ENCODE results near the gene VTCN1. TPM values are rescaled to one million over a fixed set of nuclear protein-coding genes. Genes with fewer than 3 reads are reported as not detected.
A peak's percentile ranks its signal among the peaks of the same experiment; 100 is the strongest.

Gene VTCN1
- total RNA-seq, 1 donor from 2014 or later: not detected

- no peaks in the 10 kb centered on the region for H3K4me1 Mint-ChIP-seq
- H3K36me3 Mint-ChIP-seq (ENCODE audit: low read depth): no peaks in the 10 kb centered on the region
- H3K4me3 Mint-ChIP-seq: no peak overlapping the region
- H3K27ac Mint-ChIP-seq: no peak overlapping the region
- peaks cover 17% of the 10 kb centered on the region for H3K27me3 Mint-ChIP-seq
- no peak for DNase-seq
- intact Hi-C loops (cut with micrococcal nuclease): no loop called here
- no peaks in the 10 kb centered on the region for H3K9me3 Mint-ChIP-seq
These were observed 72.2 kb downstream of the VTCN1 start for GRCh38 chr1:117138561-117138960.

- H3K27me3 Mint-ChIP-seq: peaks cover 18% of the 10 kb centered on the region
- H3K9me3 Mint-ChIP-seq: no peaks in the 10 kb centered on the region
- DNase-seq: no peak
- intact Hi-C loops (cut with micrococcal nuclease): no loop called here
- H3K27ac Mint-ChIP-seq: no peak overlapping the region
- no peak overlapping the region for H3K4me3 Mint-ChIP-seq
- no peaks in the 10 kb centered on the region for H3K4me1 Mint-ChIP-seq
- H3K36me3 Mint-ChIP-seq (ENCODE audit: low read depth): no peaks in the 10 kb centered on the region
These were observed 72.6 kb downstream of the VTCN1 start for GRCh38 chr1:117138106-117138505.

GRCh38 chr1:117137281-117137855 is 73.4 kb downstream of the VTCN1 start:
- H3K9me3 Mint-ChIP-seq: no peaks in the 10 kb centered on the region

GRCh38 chr1:117136749-117137148 is 74.0 kb downstream of the VTCN1 start:
- intact Hi-C loops (cut with micrococcal nuclease): no loop called here
- Mint-ChIP-seq H3K27me3 (peaks cover 20% of the 10 kb centered on the region), H3K27ac (no peak overlapping the region), H3K36me3 (ENCODE audit: low read depth) (no peaks in the 10 kb centered on the region), H3K4me3 (no peak overlapping the region), H3K9me3 (no peaks in the 10 kb centered on the region), H3K4me1 (no peaks in the 10 kb centered on the region)
- DNase-seq: no peak

More at GRCh38 chr1:117137281-117137855, 73.4 kb downstream of the VTCN1 start:
- Mint-ChIP-seq H3K4me1 (no peaks in the 10 kb centered on the region), H3K27me3 (peaks cover 19% of the 10 kb centered on the region), H3K4me3 (no peak overlapping the region), H3K27ac (no peak overlapping the region), H3K36me3 (ENCODE audit: low read depth) (no peaks in the 10 kb centered on the region)
- no peak for DNase-seq
- intact Hi-C loops (cut with micrococcal nuclease): no loop called here

DNA sequence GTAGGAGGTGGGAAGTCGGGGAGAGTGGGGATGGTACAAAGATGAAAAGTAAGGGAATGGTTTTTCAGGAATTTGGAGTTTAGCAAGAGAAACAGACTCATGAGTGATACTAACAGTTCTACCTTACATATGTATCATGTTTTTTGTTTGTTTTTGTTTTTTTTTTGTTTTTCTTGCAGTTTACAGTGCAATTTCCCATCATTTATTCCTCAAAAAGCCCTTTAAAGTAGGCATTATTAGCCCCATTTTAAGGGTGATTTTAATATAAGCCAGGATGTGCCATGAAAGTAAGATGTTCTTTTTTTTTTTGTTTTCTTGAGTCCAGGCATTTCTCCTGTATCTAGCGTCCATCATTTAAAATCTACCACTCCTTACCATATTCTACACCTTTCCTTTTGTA is 75.4 kb downstream of the VTCN1 start:
- no peak for DNase-seq
- intact Hi-C loops (cut with micrococcal nuclease): no loop called here
- H3K9me3 Mint-ChIP-seq: no peaks in the 10 kb centered on the region
- H3K36me3 Mint-ChIP-seq (ENCODE audit: low read depth): no peaks in the 10 kb centered on the region
- peaks cover 19% of the 10 kb centered on the region for H3K27me3 Mint-ChIP-seq
- H3K4me1 Mint-ChIP-seq: no peaks in the 10 kb centered on the region
- no peak overlapping the region for H3K27ac Mint-ChIP-seq
- H3K4me3 Mint-ChIP-seq: no peak overlapping the region

DNA sequence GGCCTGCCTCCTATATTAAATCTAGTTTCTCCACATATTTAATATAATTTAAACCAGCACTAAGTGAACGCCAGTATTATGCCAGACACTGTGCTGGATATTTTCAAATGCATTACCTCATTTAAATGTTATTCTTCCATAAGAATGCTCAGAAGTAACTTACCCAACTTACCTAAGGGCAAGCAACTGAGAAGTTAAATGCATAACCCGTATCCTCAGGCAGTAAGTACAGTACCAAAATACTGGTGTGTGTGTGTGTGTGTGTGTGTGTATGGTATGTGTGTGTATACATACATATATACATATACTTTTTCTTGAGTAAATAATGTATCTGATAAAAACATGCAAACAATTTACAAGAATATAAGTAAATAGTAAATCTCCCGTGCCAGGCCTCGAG is 80.2 kb downstream of the VTCN1 start:
- H3K27ac Mint-ChIP-seq: no peak overlapping the region

GRCh38 chr1:117128323-117129079 is 82.2 kb downstream of the VTCN1 start:
- H3K36me3 Mint-ChIP-seq (ENCODE audit: low read depth): no peaks in the 10 kb centered on the region
- DNase-seq: no peak
- H3K27ac Mint-ChIP-seq: no peak overlapping the region
- H3K9me3 Mint-ChIP-seq: no peaks in the 10 kb centered on the region
- H3K4me3 Mint-ChIP-seq: no peak overlapping the region
- H3K4me1 Mint-ChIP-seq: no peaks in the 10 kb centered on the region
- intact Hi-C loops (cut with micrococcal nuclease): loop anchor here (1.0 kb wide), 1 partner anchor 61 kb away; no protein-coding TSS in a partner anchor
- H3K27me3 Mint-ChIP-seq: peaks cover 22% of the 10 kb centered on the region

More for the DNA sequence above, 80.2 kb downstream of the VTCN1 start:
- intact Hi-C loops (cut with micrococcal nuclease): no loop called here
- H3K27me3 Mint-ChIP-seq: peaks cover 30% of the 10 kb centered on the region
- H3K36me3 Mint-ChIP-seq (ENCODE audit: low read depth): no peaks in the 10 kb centered on the region
- no peaks in the 10 kb centered on the region for H3K4me1 Mint-ChIP-seq
- H3K4me3 Mint-ChIP-seq: no peak overlapping the region
- no peak for DNase-seq
- H3K9me3 Mint-ChIP-seq: no peaks in the 10 kb centered on the region

DNA sequence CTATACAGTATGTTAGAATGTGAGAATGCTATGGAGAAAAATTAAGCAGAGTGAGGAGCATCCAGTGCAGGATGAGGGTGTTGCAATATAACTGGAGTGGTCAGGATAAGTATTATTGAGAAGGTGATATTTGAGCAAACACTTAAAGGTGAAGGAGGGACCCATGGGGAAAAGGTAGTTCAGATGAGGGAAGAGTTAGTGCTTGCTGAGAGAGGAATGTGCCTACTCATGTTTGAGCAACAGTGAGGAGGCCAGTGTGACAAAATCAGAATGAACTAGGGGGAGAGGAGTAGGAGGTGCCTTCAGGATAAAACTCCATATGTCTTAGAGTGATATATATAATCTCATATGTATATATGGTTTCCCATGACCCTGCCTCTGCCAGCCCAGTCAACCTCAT is 82.9 kb downstream of the VTCN1 start:
- Mint-ChIP-seq H3K9me3 (no peaks in the 10 kb centered on the region), H3K27me3 (peaks cover 24% of the 10 kb centered on the region)

DNA sequence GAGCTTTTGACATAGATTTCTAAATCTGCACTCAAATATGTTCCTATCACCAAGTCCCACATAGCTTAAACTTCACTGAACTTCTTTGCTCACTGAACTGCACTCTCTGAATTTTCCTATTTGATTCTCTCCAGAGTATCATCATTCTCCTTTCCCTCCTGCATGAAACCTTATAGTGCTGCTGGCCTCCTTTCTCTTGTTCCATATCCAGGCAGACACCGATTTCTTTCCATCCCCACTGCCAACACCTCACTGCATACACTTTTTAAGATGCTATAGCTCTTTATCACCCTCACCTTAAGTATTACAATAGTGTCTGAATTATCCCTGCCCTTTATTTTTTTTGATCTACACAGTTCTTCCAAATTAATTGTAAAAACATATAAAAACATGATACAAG is 86.1 kb downstream of the VTCN1 start:
- peaks cover 6% of the 10 kb centered on the region for H3K4me1 Mint-ChIP-seq
- H3K27me3 Mint-ChIP-seq: peaks cover 26% of the 10 kb centered on the region
- H3K36me3 Mint-ChIP-seq (ENCODE audit: low read depth): no peaks in the 10 kb centered on the region
- H3K27ac Mint-ChIP-seq: no peak overlapping the region
- no peak for DNase-seq
- intact Hi-C loops (cut with micrococcal nuclease): no loop called here
- no peaks in the 10 kb centered on the region for H3K9me3 Mint-ChIP-seq
- no peak overlapping the region for H3K4me3 Mint-ChIP-seq

More for the DNA sequence above, 82.9 kb downstream of the VTCN1 start:
- intact Hi-C loops (cut with micrococcal nuclease): loop anchor here (1.0 to 2.0 kb wide), 2 partner anchors 60 to 559 kb away; no protein-coding TSS in a partner anchor
- no peaks in the 10 kb centered on the region for H3K36me3 Mint-ChIP-seq (ENCODE audit: low read depth)
- H3K27ac Mint-ChIP-seq: no peak overlapping the region
- no peak overlapping the region for H3K4me3 Mint-ChIP-seq
- no peak for DNase-seq
- no peaks in the 10 kb centered on the region for H3K4me1 Mint-ChIP-seq

DNA sequence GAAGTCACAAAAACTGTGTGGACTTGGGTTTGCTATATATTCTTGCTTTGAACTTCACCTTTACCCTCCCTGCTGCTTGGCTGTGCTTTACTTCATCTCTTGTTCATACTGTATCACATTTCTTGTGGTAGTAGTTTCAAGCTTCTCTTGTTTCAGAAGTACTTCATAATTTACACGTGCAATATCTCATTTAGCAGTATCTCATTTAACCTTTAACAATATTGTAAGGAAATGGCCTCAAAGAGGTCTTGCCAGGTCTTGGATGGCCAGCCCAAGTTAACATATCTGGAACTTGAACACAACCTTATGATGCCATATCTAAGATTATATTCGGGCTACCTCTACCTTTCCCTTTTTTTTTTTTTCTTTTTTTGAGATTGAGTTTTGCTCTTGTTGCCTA is 87.5 kb downstream of the VTCN1 start:
- Mint-ChIP-seq H3K27me3 (peaks cover 21% of the 10 kb centered on the region), H3K4me1 (peaks cover 6% of the 10 kb centered on the region), H3K36me3 (ENCODE audit: low read depth) (no peaks in the 10 kb centered on the region), H3K27ac (no peak overlapping the region), H3K9me3 (no peaks in the 10 kb centered on the region), H3K4me3 (no peak overlapping the region)
- no peak for DNase-seq
- intact Hi-C loops (cut with micrococcal nuclease): no loop called here

GRCh38 chr1:117122330-117123025 is 88.2 kb downstream of the VTCN1 start:
- Mint-ChIP-seq H3K27ac (no peak overlapping the region), H3K4me3 (peak overlapping the region; percentile 87), H3K36me3 (ENCODE audit: low read depth) (no peaks in the 10 kb centered on the region), H3K4me1 (peaks cover 6% of the 10 kb centered on the region), H3K9me3 (no peaks in the 10 kb centered on the region), H3K27me3 (peaks cover 17% of the 10 kb centered on the region)
- DNase-seq: no peak
- intact Hi-C loops (cut with micrococcal nuclease): no loop called here

DNA sequence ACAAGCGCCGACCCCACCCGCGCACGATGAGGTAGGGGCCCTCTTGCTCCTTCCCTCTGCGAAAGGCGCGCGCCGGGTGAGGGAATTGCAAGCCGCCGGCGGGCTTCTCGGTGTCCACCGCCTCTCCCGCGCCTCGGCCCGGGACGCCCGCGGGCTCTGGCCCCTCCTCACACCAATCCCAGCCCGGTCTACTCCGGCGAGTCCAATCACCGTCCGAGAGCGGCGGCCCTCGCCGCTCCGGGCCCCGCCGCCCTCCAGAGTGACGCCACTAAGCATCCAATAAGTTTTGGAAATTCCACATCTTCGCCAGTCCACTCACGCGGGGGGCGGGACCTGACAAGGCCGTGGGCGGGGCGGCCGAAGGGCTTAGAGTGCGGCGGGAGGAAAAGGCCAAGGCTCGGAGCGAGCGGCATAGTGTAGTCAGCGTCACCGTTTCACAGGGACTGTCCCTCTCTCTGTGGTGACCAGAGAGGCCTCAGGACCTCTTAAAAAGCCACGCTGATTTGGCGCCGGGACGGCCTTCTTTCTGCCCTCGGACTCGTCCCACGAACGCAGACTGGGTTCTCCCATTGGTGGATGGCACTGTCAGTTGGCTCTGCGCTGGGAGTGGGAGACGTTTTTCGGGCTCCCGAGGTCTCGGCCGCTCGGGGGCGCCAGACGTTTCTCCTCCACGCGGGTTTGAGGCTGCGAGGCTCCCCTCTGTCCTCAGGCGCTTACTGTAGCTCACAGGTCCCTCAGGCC is 89.0 kb downstream of the VTCN1 start, which contains the start of gene TRIM45:
Gene TRIM45 (minus strand): TSS at position 161 of the 741 bp plus-strand sequence. CDS start 548 bp downstream, outside the sequence.
- DNase-seq: peak; percentile 95
- H3K4me1 Mint-ChIP-seq: peaks cover 6% of the 10 kb centered on the region
- intact Hi-C loops (cut with micrococcal nuclease): no loop called here
- H3K27me3 Mint-ChIP-seq: peaks cover 12% of the 10 kb centered on the region
- H3K4me3 Mint-ChIP-seq: peak within 1 kb of the TSS; percentile 87
- no peaks in the 10 kb centered on the region for H3K36me3 Mint-ChIP-seq (ENCODE audit: low read depth)
- H3K9me3 Mint-ChIP-seq: no peaks in the 10 kb centered on the region
- H3K27ac Mint-ChIP-seq: peak within 1 kb of the TSS; percentile 70

- H3K4me1 Mint-ChIP-seq: peaks cover 6% of the 10 kb centered on the region
- peak overlapping the region; percentile 21 for H3K27ac Mint-ChIP-seq
- intact Hi-C loops (cut with micrococcal nuclease): no loop called here
These were observed 89.7 kb downstream of the VTCN1 start for GRCh38 chr1:117120774-117121588.

More at GRCh38 chr1:117120774-117121588, 89.7 kb downstream of the VTCN1 start:
- no peaks in the 10 kb centered on the region for H3K36me3 Mint-ChIP-seq (ENCODE audit: low read depth)
- no peaks in the 10 kb centered on the region for H3K9me3 Mint-ChIP-seq
- peak overlapping the region; percentile 87 for H3K4me3 Mint-ChIP-seq
- peaks cover 9% of the 10 kb centered on the region for H3K27me3 Mint-ChIP-seq
- DNase-seq: no peak

All from activated CD4-positive, alpha-beta T cell treated with anti-CD3 and anti-CD28 coated beads, Interleukin-2, amount 10 ng/mL, durations not matched to agents 24 days and 14 days (primary cell).